Measurements from ENCODE around the gene BMP5.

Gene BMP5

DNA sequence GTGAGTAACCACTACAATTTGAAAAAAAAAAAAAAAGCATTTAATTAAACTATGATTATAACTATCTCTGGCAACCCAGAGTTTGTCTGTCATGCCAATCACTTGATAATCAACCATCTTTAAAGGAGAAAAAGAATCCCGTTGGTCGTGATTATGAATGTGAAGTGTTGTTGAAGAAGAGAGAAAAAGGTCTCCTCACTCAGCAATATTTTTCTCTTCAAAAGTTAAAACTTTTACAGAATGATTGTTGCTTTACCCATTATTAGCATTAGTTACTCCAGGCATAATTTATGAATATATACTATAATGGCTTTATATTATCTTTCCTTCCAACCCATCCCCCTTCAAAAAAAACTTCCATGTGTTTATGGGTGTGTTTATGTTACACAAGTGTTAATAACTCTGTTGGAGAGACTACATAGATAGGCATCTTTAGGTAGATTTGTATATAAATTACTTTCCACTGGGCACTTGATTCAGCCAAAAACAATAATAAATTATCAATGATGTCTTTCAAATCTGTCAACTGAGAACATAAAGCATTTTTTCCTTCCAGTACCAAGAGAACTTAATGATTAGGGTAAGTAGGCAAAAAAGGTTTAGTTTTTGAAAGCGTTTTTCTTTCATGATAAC, 5.1 kb downstream of the BMP5 start:
- DNase-seq = no peak

DNA sequence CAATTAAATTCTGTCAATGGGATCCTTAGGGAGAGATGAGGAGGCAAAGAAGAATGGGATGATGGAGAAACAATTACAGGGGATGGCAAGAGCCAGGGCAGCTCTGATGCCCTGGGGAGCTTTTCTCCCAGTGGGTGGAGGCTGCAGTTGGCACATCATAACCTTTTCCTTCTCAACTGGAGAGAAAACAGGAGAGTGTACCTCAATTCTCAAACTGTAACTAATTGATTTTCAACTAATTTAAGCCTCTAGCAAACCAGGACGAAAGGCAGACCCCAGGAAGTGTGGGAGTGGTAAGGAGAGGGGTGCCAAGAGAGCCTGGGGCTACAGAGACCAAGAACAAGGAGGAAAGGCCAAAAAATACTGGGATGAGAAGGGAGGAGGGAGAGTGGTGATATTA, 5.7 kb downstream of the BMP5 start:
- DNase-seq = no peak

DNA sequence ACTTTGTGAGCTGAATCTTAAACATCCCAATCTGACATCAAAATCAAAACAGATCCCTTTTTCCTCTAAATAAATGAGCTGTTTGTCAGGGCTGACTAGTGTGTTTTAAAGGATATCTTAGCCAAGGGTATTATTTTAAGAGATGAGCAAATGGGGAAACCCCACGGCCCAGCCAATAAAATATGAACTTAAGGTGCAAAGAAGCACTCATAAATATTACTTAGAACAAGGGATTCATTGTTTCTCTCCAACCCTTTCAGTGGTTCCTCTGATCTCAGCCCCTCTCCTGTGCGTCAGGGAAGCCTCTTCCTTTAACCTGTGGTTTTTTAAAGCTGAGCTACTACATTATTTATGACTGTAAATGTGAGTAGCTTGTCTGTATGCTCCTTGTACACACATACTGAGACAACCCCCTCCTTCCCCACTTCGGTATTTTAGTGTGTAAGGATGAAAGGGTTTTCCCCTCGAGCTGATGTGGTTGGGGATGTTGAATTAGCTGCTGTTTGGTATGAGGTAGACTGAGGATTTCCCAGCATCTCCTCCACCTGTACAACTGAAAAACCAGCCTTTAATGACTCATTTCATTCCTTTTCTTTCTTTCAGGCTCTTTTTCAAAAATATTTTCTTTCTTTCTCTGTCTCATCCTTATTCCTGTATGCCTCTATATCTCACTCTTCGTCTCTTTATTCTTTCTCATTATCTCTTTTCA, 6.5 kb downstream of the BMP5 start:
- no peak for DNase-seq

DNA sequence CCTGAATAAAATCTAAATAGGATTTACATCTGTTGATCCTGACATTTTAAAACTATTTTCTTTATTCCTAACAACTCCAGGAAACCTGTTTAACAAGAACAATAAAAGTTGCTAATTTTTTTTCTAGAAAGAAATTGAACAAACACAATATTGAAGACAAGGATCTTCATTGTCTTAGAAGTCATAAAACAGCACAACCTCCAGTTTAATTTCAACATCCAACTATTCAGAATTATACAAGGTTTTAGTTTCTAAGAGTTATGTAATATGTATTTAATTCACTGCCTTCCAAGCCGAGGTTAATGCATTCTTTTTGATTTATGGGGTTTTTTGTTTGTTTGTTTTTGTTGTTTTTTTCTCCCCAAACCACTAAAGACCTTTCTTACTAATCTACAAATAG, 7.2 kb downstream of the BMP5 start:
- DNase-seq = no peak

DNA sequence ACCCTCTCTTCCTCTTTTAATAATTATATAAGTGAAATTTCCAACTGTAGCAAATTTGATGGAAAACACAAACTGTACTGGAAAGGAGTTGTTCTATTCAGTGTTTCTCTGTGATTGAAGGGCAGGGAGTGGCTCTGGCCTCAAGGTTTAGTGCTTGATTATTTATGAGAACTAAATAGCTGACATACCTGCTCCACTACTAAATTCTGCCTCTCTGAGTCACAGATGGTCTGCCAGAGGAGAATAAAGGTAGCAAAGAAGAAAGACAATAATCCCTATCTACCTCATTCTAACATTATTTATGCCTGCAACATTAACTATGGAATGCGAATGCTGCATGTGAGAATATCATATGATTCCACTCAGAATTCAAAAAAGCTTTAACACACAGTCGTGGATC, 9.3 kb downstream of the BMP5 start:
- DNase-seq = no peak

DNA sequence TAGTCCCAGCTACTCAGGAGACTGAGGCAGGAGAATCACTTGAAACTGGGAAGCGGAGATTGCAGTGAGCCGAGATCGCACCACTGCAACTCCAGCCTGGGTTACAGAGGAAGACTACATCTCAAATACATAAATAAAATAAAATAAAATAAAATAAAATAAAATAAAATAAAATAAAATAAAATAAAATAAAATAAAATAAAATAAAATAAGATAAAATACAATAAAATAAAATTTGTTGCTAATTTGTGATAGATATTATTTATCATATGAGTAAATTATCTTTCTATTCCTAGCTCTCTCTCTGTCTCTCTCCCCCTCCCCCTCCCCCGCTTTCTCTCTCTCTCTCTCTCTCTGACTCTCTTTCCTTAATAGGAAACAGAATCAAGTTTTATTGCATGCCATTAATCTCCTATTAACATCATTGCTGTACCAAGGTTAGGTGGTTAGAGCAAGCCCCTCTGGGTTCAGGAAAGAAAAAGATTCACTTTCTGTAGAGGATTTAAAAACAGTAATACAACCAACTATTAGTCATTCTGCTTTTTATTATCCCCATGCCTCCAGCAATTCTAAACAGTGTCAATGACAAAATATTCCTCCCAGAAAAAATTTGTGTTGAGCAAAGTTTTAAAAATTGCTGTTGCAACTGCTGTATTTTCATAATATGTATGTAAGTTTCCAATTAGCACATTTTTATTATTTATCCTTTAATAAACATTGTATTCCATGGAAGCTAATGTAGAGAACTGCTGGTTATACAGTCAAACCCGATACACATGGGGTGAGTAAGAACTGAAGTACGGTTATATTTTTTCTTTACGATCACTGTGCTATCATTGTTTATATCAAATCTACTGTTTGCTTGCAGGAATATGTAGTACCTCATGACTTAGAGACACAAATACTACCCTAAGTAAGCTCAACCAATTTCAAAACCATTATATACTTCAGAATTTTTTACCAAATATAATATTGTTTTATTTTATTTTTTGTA, 22.1 kb downstream of the BMP5 start:
- no peak for DNase-seq

DNA sequence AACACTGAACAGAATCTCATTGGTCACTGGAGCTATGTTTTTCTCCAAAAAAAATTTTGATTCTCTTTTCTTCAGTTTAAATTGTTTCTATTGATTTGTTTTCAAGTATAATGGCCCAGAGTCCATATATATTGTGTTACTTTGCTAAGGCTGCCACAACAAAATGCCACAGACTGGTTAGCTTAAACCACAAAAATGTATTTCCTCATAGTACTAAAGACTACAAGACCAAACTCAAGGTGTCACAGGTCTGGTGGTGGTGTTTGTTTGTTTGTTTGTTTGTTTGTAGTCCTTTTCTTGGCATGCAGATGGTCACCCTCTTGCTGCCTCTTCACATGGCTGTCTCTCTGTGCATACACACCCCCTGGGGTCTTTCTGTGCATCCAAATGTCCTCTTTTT, 34.0 kb downstream of the BMP5 start:
- DNase-seq = no peak

DNA sequence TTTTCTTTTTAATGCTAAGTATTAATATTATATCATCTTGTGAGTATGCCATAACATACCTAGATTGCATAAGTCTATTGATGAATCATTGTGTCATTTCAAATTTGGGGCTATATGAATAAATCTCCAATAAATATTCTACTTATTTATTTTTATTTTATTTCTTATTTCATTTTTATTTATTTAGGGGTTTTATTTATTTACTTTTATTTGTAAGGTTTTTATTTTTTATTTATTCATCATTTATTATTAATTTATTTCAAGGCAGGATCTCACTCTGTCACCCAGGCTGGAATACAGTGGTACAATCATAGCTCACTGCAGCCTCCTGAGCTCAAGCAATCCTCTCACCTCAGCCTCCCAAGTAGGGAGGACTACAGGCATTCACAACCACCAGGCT, 36.3 kb downstream of the BMP5 start:
- no peak for DNase-seq

DNA sequence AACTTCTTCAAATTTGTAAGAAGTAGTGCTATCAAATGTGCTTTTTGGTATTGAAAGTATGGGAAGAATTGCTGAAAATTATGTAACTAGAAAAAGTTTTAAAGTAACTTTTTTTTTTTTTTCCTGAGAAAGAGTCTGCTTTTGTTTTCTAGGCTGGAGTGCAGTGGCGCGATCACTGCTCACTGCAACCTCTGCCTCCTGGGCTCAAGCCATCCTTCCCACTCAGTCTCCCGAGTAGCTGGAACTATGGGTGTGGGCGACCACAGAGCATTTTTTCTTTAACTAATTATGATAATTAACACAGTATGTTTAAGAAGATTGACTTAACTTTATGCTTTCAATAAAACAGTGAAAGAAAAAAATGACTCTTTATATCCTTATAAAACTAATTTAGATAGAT, 38.4 kb downstream of the BMP5 start:
- DNase-seq = no peak

DNA sequence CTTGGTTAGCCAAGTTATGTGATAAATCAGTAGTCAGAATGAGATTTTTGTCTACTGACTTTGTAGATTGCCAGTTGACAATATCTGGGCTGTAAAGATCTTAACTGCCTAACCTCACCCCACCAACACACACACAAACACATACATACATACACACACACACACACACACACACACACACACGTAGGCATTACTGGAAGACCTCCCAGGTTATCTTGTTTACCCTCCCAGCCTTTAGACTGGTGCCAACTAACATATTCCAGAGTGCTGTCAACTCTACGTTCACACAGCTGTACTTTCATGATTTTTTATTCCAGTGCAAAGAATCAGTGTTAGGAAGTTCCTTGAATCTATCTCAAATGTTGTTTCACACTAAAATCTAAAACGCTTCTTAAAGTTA, 38.9 kb downstream of the BMP5 start:
- no peak for DNase-seq

DNA sequence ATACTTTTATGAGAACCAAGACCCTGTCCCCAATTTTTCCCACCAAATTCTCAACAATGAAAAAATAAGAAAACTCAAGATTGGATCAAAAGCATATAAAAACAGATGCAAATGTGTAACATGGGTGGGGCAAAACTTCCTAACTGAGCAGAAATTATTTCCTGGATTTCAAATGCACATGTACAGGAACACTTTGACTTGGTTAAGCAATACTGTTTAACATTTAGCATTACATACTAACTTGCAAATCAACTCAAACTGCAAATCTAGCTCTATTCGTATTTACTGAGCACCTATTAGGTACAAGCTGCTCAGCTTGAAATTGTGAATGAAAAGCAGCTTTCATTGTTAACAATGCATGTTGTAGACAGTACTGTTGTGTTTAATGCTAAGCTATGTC, 40.2 kb downstream of the BMP5 start:
- DNase-seq = no peak

DNA sequence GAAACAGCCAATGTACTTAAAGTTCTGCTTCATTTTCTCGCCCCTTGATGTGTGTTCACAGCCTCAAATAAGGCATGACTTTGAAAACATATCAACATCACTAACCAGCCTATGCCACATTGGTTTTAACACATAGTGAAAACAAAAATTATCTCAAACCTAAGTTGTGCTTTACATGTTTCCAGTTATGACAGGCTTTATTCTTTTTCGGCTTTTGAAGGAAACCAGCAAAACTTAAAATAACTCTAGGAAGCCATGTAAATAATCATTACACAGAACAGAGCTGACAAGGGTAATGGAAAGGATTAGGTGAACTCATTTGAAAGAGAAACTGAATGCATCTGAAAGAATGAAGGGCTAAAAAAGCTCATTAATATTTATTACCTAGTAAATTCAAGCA, 42.1 kb downstream of the BMP5 start:
- DNase-seq = no peak

DNA sequence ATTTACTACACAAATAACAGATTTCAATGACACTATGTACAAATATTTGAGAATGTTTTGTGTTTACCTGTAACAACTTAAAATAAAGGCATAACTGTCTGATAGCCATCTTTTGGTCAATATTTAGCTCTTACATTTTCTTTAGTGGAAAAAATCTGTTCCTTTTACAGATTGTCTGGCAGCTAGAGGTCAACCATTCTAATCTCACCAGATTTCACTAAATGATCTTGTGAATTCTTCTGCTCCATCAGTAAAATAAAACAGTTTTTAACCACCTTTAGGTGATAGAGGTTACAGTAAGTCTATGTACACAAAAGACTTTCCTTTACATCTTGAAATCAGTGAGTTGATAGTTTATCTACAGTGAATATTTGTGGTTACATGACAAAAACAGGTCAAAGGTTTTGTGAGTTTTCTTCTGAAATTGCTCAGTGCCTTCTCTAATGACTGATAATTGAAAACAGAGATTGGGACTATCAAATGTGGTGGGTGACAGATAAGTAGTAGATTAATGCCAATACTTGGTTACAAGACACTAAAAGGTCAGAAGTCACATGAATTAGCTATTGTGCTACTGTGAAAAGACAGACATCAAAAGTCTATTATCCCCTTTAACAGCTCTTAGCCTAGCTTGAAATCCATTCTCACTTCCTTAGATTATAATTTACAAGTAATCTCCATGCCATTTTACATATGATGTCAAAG, 47.4 kb downstream of the BMP5 start:
- no peak for DNase-seq

DNA sequence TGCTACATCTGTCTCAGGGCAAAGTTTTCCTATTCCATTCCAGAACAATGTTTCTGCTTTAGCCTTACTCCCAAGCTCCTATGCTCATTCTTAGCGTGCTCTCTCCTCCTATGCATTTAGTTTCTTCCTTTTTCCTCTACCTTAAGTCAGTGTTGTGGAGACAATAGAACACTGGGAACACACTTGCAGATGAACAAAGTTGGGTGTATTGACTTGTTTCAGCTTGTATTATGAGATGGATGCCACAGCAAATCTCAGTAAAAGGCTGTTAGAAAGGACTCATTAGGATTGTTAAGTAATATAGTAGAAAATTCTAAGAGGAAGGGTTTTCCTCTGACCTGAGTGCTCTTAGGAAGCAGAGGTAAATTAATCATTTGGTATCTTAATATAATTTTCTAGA, 48.4 kb downstream of the BMP5 start:
- DNase-seq = no peak

DNA sequence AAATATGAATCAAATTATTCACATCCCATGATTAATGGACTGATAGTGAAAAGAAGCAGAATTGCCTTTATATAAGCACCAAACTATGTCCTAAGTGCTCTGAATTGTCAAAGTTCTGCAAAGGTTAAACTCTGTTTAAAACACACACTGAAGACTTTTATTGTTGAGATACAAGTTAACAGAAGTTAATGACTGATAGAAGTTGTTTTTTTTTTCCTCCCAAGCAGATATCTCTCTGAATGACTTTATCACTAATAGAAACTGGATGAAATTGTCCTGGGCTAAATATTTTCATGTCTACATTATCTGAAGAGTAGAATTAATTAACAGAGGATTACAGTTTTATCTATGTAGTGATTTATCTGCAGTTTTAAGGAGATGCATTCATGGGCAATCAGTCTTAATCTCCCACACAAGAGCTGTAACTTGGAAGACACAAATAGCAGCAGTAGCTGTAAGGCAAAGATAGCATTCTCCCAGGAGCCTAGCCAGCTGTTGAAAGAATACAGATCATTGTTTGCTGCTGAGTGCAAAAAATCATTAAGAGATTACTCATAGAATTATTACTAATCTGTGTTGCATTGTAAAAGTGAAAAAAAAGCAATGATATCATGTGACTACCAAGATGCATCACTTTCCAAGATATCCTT, 49.9 kb downstream of the BMP5 start:
- no peak for DNase-seq

DNA sequence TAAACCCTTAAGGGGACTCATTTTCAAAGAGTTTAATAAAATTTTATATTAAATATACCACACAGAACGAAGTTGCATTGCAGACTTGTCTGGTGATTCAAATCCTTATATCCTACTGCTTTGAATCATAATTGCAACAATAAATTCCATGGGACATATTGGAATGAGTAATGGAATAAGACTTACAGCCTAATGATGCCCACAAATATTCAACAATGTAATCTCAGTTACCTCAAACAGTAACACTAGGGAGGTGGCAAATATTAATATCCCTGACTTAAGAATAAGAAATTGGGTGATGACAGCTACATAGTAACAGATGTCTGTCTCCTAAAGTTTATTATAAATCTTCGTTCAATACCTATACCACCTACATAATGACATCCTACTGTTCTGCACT, 52.6 kb downstream of the BMP5 start:
- no peak for DNase-seq

DNA sequence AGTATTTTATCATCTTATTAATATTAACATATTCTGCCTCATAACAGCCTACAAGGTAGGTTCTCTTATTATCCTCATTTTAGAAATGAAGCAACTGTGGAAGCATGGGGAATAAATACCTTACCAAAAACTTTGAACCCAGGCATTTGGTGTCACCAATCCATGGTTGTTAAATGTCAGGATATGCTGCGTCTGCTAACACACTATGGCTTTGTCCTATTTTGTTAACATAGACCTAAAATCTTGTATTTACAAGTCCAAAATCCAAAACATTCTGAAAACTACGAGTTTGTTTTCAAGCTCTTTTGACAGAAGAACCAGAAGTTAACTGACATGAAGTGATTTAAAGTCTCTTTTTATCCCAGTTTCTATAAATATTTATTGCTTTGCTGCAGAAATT, 53.4 kb downstream of the BMP5 start:
- DNase-seq = no peak

DNA sequence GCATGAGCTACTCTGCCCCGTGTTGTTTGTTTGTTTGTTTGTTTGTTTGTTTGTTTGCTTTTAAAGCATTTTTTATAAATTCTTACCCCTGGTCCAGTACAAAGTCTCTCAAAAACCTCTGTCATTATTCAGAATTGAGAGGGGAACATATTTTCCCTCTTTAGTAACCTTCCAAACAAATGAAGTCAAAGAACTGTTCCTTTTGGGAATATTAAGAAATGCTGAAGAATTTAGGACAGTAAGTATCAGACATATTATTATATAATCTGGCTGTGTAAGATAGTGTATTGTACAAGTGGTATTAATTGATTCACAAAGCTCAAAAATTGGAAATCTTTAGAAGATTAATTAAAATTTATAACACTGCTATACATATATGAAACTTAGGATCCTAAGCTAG, 54.7 kb downstream of the BMP5 start:
- DNase-seq = no peak

DNA sequence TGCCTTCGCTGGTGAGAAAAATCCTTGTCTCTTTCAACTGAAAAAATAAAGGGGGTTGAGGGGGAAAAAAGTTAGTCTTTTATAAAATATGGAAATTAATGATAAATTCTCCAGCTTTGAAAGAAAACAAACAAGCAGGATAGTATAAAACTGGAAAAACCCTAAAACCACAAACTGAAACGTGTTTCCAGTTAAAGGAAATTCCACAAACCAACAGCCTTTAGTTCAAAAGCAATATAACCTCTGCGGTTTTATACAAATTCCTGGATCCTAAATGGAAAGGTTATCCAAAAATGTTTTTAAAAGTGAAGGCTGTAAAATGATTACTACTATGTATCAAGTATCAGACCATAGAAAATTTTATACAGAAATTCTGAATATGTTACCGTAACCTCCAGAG, 55.6 kb downstream of the BMP5 start:
- no peak for DNase-seq

DNA sequence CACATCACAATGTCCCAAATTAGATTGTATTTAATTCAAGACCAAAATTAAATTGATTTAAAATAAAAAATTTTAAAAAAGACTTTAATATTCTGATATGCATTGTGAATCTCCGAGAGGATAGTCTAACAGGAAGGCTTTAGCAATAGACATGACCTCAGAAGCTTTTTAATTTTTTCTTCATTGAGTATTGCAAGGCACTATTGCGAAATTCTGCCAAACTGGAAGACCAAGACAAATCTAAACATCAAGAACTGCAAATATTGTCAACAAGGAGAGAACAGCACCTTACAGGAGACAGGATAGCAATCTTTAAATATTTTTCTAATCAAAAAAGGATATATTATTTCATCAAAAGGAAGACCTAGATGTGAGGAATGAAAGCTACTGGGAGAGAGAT, 56.9 kb downstream of the BMP5 start:
- no peak for DNase-seq

DNA sequence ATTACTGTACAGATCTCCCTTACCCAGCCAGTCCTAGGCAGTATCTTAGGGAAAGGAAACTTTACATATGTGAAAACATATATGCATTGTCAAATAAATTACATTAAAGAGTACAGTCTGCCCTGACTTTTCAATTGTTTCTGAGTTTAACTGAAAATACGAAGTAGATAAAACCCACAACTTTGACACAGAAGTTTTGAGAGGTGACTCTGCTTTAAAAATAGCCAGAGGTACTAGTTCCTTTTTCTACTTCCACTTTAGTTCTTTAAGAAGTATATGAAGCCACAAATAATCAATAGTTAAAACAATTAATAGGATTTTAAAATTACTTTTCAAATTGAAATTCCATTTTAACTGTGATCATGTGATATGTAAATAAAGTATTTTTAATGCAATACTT, 62.9 kb downstream of the BMP5 start:
- DNase-seq = no peak

DNA sequence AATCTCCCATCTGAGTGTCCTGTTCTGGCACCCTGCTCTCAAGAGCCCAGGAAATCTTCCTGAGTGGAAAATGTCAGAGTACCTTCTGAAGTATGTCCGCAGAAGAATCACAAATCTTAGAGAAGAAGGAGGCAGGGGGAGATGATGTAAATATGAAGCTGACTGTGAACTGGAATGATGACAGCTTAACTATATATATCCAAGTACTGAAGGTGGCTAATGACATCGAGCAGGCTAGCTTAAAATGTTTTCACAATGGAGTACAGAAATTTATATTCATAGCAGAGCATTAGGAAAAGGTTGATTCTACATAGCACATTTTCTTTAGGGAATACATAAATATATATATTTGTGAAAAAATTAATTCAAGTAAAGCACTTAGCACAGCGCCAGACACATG, 64.3 kb downstream of the BMP5 start:
- no peak for DNase-seq

DNA sequence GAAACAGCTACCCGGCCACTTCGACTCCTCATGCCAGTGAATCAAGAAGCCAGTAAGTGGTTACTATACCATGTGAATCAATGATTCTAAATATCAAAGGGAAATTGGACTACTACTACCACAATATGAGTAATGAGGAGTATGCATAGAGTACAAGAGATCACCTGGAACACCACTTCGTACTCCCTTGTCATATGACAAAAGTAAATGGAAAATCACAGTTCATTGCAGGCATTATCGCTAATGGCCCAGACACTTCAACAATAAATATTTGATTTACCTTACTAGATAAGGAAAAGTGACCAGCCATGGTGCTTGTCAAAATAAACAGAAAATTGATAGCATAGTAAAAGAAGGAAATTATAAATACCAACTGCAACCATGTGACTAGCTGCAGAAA, 73.1 kb downstream of the BMP5 start:
- DNase-seq = no peak
